ENCODE measurements around the gene TUBB2B. TPM values are rescaled to one million over a fixed set of nuclear protein-coding genes. Genes with fewer than 3 reads are reported as not detected.

Gene TUBB2B
- total RNA-seq, 2 experiments from 2014 or later, result 0.27 TPM; not detected in 1

DNA sequence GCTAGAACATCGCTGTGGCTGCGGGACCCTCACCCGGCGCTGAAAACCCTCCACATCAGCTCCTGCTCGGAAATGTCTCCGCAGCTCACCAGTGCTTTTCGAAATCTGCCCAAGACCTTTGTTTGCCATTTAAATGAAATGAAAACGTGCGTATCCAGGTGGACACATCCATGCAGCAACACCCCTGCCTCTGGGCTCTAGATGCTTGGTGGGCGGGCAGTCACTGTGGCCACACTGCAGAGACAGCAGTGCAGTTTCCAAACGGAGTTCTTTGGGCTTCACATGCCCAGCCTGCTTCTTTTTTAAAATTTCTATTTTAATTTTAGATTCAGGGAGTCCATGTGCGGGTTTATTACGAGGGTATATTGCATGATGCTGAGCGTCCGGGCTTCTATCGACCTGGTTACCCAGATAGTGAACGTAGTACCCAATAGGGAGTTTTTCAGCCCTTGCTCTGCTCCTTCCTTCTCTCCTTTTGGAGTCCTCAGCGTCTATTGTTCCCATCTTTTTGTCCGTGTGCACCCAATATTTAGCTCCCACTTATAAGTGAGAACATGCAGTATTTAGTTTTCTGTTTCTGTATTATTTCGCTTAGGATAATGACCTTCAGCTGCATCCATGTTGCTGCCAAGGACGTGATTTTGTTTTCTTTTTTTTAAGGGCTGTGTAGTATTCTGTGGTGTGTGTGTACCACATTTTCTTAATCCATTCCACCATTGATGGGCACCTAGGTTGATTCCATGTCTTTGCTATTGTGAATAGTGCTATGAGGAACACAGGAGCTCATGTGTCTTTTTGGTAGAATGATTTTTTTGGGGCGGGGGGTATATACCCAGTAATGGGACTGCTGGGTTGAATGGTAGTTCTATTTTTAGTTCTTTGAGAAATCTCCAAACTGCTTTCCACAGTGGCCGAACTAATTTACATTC, 4.8 kb upstream of the TUBB2B start:
- no peak for TF ChIP-seq EZH2phosphoT487 (IDR thresholded peaks at IDR 0.05; ENCODE audit: borderline replicate concordance, low read depth, low read length)
- TF ChIP-seq, protein P1, sequence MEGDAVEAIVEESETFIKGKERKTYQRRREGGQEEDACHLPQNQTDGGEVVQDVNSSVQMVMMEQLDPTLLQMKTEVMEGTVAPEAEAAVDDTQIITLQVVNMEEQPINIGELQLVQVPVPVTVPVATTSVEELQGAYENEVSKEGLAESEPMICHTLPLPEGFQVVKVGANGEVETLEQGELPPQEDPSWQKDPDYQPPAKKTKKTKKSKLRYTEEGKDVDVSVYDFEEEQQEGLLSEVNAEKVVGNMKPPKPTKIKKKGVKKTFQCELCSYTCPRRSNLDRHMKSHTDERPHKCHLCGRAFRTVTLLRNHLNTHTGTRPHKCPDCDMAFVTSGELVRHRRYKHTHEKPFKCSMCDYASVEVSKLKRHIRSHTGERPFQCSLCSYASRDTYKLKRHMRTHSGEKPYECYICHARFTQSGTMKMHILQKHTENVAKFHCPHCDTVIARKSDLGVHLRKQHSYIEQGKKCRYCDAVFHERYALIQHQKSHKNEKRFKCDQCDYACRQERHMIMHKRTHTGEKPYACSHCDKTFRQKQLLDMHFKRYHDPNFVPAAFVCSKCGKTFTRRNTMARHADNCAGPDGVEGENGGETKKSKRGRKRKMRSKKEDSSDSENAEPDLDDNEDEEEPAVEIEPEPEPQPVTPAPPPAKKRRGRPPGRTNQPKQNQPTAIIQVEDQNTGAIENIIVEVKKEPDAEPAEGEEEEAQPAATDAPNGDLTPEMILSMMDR (conservative IDR thresholded peaks at IDR 0.05; ENCODE audit: low read length), result no peak
- no peaks in the 10 kb centered on the region for H3K36me3 ChIP-seq (ENCODE audit: insufficient read depth, low read length)
- POLR2A ChIA-PET, result interaction anchor here (0.6 kb wide), 1 partner anchor 79 kb away, joined by 4 read pairs; no protein-coding TSS in a partner anchor
- intact Hi-C loops (cut with micrococcal nuclease; ENCODE audit: unreplicated experiment), result loop anchor here (10.0 kb wide), 1 partner anchor 247 kb away; no protein-coding TSS in a partner anchor
- BruUV-seq (replicated peaks), result no TSS peak
- H3K27ac ChIP-seq (ENCODE audit: low read depth, low read length, poor library complexity, severe bottlenecking), result no peak overlapping the region
- no peaks in the 10 kb centered on the region for H3K79me2 ChIP-seq (ENCODE audit: insufficient read depth, low read depth, low read length)
- no peaks in the 10 kb centered on the region for H3K9me3 ChIP-seq (ENCODE audit: low read length)
- no peak overlapping the region for H3K4me2 ChIP-seq (ENCODE audit: low read length)
- DNase-seq (ENCODE audit: low spot score), result no peak
- H3K4me3 ChIP-seq (ENCODE audit: low read depth, low read length, poor library complexity, severe bottlenecking), result no peak overlapping the region
- CTCF ChIA-PET (ENCODE audit: unreplicated experiment), result no interaction called here
- H2AFZ ChIP-seq (ENCODE audit: low read length), result no peak overlapping the region
- no peaks in the 10 kb centered on the region for H4K20me1 ChIP-seq (ENCODE audit: insufficient read depth, low read length)
- H3K4me1 ChIP-seq (ENCODE audit: insufficient read depth, low read length, poor library complexity, severe bottlenecking), result peaks cover 36% of the 10 kb centered on the region
- no peaks in the 10 kb centered on the region for H3K9me2 ChIP-seq (ENCODE audit: insufficient read depth, low read length)

DNA sequence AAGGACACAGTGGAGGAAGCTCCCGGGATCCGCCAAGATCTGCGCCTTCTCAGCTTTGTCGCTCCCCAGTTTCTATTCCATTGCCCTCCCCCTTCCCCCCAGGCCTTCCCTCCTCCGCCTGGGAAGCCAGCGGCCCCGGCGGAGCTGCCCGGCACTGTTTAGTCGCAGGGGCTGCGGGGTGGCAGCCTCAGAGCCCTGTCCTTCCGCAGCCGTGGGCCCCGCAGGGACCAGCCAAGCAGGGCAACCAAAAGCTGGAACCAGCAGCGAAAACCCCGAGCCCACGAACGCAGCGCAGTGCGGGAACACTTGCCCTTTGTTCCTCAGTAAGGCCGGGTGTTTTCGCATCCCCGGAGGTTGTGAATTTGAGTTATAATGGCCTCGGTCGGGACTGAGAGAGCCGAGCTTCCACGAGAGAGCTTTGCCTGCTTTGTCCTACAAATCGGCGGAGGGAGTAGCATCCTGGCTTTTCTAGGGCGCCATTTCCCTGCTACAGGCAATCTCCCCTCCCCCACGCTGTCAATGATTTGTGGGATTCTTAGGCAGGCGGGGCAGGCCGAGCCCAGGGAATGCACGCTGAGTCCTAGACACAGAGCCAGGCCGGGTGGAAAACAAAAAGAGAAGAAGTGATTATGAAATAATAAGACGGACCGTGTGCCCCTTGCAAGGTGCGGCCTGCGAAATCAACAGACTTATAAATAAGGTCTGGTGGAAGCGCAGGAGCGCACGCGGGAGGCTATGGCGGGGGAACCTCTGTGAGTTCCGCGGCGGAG, 4.0 kb upstream of the TUBB2B start:
- Histone ChIP-seq H3K79me2 (ENCODE audit: insufficient read depth, low read depth, low read length) (no peaks in the 10 kb centered on the region), H2AFZ (ENCODE audit: low read length) (no peak overlapping the region), H3K4me3 (ENCODE audit: low read depth, low read length, poor library complexity, severe bottlenecking) (no peak overlapping the region), H4K20me1 (ENCODE audit: insufficient read depth, low read length) (no peaks in the 10 kb centered on the region), H3K27ac (ENCODE audit: low read depth, low read length, poor library complexity, severe bottlenecking) (no peak overlapping the region), H3K4me1 (ENCODE audit: insufficient read depth, low read length, poor library complexity, severe bottlenecking) (peaks cover 39% of the 10 kb centered on the region), H3K9me3 (ENCODE audit: low read length) (no peaks in the 10 kb centered on the region), H3K4me2 (ENCODE audit: low read length) (no peak overlapping the region), H3K9me2 (ENCODE audit: insufficient read depth, low read length) (no peaks in the 10 kb centered on the region), H3K36me3 (ENCODE audit: insufficient read depth, low read length) (no peaks in the 10 kb centered on the region)
- DNase-seq (ENCODE audit: low spot score), result no peak
- POLR2A ChIA-PET, result interaction anchor here (0.6 kb wide), 1 partner anchor 78 kb away, joined by 4 read pairs; no protein-coding TSS in a partner anchor
- TF ChIP-seq EZH2phosphoT487 (IDR thresholded peaks at IDR 0.05; ENCODE audit: borderline replicate concordance, low read depth, low read length), result no peak
- TF ChIP-seq, protein P1 (conservative IDR thresholded peaks at IDR 0.05; ENCODE audit: low read length), result no peak
- intact Hi-C loops (cut with micrococcal nuclease; ENCODE audit: unreplicated experiment), result loop anchor here (10.0 kb wide), 1 partner anchor 247 kb away; no protein-coding TSS in a partner anchor
- BruUV-seq (replicated peaks), result no TSS peak
- CTCF ChIA-PET (ENCODE audit: unreplicated experiment), result no interaction called here

All from OCI-LY7 (cell line).